Uterus (tissue), 2 donors: ENCODE results near the gene PLCL1.

Experiments
- CTCF ChIP-seq, 4 experiments: fragments of 200-600 bp in 2 of 4; fragments of 450-650 bp in 2 of 4; sonication (generic) in 2 of 4; IDR thresholded peaks; one replicate each; pipeline ENCODE4 v1.5.1; 2016 to 2019; ENCODE audit warnings: antibody characterized with exemption in 4 of 4, mild to moderate bottlenecking in 2 of 4, moderate library complexity in 1 of 4
- POLR2A ChIP-seq, 2 donors: fragments of 450-650 bp; IDR thresholded peaks; one replicate each; pipeline ENCODE4 v1.6.1; 2016; ENCODE audit warnings: antibody characterized with exemption in 2 of 2, mild to moderate bottlenecking in 1 of 2, moderate library complexity in 1 of 2

- no peak for TF ChIP-seq CTCF (IDR thresholded peaks at IDR 0.05)
- TF ChIP-seq POLR2A (IDR thresholded peaks at IDR 0.05), result no peak
Observed at GRCh38 chr2:198161151-198161550, 356.8 kb downstream of the PLCL1 start.
